HG03378 (cell line): ENCODE measurements around the gene PRRT1.
"Not testable (repeated sequence)": the region's sequence is repeated elsewhere in the genome, so short reads cannot be mapped to it uniquely, and the experiment has no call there.

ENCODE experiments used
- ATAC-seq: cut with Tn5 transposase; IDR thresholded peaks from one replicate; pipeline ENCODE4 v1.9.1; 2021; ENCODE audit warnings: mild to moderate bottlenecking, moderate library complexity; ENCODE audit not compliant: unreplicated experiment

The PRRT1 gene

DNA sequence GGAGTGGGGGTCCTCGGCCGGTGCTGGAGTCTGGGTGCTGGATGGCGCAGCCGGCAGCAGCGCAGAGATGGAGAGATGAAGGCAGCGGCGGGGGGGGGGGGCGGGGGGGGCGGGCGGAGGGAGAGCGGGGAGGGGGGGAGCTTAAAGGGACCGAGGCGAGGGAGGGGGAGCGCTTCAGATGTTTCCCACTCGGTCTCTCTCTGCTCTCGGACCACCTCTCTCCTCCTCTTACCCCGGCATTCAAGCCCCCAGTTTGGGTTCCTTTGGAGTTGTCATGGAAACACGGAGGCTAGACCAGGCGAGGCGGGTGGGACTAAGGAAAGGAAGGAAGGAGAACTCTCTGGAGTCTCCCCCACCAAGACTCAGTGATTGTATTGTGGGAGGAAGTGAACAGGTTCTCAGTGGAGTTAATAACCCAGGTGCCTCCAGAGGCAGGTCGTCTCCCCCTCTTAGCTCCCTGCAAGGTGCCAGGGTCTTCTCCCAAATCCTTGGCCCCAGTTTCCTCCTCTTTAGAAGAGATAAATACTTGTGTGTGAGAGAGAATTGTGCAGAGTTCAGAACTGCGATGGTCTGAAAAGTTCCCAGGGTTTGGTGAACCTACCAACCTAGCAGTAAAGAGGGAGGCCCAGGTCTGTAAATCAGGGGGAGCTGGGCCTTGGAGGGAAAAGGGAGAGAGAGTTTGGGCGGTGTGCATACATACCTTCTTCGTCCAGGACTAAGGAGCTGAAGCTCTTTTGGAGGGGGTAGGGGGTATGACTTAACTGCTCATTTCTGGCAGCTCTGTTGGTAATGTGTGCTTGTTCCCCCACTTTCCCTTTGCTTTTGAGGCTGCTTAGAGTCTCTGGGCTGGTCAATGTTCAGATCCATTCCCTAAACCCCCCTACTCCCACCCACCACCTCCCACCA is at the start of gene PRRT1:
TSS of gene PRRT1 (minus strand) at position 77 of the 906 bp plus-strand sequence. CDS start 112 bp downstream, outside the sequence.
- no peak for ATAC-seq

DNA sequence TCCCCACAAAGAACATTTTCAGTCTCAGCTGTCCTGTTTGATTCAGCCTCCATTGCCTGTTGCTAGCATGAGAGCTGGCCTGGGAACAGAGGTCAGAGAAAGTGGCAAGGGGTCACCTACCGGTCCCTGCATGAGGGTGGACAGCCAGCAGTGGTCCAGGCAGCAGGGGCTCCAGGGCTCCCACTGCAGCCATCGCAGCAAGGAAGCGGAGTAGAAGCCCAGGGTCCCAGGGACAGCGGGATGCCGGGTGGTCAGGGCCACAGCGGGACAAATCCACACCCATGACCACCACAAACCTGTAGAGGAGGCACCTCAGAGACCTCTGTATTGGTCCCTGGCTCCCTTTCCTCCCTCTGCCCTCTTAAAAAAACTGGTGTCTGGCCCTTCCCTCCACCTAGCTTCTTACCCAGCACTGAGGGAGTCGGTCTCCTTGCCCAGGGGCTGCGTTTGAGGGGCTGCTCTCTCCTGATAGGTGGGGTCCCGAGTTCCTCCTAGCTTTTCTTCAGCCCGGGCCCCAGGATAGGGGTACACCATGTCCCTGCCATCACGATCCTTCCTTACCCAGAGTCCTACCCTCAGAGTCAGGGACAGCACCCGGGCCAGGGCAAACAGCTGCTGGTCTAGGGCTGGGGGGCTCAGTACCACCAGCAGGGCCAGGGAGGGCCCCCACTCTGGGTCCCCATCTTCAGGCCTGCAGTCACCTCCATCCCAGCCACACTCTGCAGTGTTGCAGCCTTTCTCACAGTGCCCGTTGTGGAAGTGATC is 49.2 kb upstream of the PRRT1 start:
- ATAC-seq = no peak

DNA sequence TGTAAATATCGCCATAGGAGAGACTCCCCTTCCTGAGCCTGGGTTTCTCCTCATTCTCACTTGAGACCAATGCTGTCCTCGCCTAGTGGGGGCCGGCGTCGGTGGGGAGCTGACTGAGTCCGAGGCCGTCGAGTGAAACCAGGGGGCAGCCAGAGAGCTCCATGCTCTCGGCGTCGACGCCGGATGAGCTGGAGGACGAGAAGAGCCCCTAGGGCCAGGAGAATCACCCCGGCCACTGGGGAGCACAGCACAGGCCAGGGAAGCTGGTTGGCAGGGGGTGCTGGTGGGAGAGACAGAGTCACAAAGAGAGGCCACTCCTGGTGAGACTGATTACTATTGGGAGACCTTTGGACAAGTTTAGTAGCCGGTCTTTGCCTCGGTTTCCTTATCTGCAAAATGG is 47.1 kb upstream of the PRRT1 start:
- no peak for ATAC-seq

DNA sequence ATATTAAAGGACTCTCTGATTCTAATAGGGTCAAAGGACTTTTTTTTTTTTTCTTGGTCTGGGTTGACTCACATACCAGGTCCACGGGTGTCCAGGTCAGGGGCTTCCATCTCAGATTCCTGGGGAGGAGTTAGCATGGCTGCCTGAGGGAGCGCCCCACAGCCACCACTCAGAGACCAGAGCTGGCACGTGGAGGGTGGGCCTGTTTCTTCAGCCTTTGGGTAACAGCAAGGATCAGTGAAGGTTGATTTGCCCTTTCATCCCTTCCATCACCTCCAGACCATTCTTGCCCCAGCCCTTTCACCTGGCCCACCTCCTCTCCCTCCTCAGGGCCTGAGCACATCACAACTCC is 46.6 kb upstream of the PRRT1 start:
- no peak for ATAC-seq

DNA sequence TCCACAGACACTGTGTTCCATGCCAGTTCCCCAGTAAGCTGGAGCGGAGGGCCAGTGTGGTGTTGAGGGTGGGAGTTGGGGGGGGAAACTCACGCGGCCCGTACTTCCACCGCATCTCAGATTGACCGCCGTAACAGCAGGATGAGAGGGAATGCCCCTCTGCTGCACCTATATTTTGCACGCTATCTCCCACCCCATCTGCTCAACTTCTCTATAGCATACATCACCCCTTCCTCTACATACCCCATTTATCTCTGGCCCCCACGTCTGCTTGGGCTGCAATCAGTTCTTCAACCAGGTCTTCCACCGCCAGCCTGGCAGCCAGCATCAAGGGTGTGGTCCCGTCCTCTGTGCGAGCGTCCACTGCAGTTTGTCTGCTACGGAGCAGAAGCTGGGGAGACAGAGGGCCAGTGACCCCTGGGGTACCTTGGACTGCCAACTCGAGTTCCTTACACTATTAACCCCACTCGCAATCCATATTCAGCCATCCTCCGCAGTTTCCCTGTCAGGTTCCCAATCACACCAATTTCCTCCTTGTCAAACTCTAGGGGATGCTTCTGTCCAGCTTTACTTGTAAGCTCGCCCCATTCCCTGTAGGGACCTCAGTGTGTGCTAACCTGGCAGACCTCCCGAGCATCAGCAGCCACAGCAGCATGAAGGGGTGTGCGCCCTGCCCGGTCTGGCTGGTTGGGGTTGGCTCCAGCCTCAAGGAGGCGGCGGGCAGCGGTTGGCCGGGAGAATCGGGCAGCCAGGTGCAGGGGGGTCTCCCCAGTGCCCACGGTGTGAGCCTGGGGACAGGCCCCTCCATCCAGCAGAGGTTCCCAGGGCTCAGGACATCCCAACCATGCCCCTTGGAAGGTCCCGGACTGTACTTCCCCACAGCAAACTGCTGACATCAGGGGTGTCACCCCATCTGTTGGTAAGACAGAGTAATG is 45.2 kb upstream of the PRRT1 start:
- ATAC-seq = no peak

DNA sequence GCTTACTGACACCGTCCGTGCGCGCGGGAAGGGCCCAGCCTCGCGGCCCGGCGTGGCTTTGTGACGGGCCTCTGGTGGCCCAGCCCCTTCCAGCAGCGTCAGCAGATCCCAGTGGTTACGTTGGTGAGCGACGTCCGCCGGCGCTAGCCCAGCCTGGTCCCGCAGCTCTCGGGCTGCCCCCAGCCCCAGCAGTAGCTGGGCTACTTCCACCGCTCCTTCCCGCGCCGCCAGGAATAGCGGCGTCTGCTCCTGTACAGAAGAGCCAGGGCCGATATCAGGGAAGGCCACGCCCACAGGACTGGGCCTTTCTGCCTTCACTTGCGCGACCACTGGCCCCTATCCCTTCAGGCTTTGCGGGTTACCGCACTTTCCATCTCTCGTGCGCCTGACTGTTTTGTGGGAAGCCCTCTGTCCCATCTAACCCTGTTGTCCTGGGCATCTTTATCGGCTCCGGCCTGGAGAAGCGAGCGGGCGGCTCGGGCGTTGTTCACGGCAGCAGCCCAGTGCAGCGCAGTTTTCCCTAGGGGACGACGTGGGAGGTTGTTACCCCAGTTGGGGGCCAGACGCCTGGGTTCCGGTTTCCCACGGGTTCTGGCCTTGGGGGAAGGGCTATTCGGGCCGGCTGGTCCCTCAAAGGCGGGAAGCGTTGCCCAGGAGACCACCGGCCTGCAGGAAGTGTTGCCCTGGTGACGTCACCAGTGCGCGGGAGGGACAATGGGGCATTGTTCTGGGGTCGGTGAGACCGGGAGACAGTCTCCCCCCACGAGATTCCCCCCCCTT is 44.4 kb upstream of the PRRT1 start:
- ATAC-seq = peak; percentile 67

DNA sequence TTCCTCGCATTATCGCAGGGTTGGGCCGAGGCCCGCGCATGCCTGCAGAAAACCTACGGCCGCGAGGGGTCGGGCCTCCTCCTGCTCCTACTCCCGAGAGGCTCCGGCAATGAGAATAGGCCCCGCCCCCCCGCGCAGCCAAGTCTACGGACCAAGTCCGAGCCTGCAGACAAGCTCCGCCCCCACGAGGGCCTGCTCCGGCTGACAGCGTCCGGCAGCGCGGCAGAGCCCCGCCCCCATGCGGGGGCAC is 43.8 kb upstream of the PRRT1 start:
- ATAC-seq = no peak

DNA sequence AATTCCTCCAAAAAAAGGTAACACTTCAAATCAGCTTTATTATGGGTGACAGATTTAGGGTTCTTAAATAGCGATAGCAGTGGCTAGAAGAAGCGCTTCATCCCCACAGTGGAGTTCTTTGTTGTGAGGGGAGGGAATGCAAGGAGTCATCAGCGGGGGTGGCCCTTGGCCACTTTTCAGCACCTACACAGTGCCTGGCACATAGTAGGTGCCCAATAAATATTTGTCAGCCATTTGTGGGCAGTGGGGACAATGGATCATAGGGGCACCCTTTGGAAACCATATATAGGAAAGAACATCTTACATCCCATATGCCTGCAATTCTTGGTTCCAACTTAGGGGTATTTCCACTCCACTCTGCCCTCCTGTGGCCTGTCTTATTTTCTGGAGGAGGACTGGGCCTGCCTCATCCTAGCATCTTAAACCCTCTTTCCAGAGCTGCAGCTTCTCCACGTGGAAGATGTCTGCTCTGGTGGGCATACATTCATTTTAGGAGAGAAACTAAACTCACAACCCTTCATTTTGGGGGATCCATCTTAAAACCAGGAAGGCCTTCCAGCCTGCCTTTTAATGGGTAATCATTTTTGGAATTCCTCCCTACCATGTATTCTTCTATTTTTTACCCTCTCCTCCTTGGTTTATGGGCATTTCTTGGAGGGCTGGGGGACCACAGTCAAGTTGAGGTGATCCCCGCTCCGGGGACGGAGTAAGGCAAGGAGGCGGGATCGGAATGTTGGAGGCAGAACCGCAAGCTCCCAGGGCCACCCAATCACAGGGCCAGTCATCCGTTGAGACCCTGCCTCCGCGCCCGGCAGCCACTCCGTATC is 43.3 kb upstream of the PRRT1 start:
- peak; percentile 72 for ATAC-seq

DNA sequence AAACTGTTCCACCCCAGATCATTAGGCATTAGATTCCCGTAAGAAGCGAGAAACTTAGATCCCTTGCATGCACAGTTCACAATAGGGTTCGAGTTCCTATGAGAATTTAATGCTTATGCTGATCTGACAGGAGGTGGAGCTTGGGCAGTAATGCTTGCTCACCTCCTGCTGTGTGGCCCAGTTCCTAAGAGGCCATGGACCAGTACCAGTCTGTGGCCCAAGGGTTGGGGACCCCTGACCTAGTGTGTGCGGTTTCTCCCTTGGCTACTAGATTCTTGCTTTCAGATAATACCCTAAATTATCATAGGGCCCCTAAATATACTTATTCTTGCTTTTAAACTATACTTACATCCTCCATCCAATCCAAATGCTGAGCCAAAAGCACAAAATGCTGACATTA is 42.6 kb upstream of the PRRT1 start:
- no peak for ATAC-seq

DNA sequence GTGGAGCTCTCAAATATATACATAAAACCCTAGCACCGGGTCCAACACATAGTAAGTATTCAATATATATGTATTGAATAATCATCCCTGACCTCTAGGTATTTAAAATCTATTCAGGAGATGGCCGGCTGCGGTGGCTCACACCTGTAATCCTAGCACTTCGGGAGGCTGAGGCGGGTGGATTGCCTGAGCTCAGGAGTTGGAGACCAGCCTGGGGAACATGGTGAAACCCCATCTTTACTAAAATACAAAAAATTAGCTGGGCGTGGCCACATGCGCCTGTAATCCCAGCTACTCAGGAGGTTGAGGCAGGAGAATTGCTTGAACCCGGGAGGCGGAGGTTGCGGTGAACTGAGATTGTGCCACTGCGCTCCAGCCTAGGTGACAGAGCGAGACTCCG is 41.4 kb upstream of the PRRT1 start:
- not testable (repeated sequence) for ATAC-seq

DNA sequence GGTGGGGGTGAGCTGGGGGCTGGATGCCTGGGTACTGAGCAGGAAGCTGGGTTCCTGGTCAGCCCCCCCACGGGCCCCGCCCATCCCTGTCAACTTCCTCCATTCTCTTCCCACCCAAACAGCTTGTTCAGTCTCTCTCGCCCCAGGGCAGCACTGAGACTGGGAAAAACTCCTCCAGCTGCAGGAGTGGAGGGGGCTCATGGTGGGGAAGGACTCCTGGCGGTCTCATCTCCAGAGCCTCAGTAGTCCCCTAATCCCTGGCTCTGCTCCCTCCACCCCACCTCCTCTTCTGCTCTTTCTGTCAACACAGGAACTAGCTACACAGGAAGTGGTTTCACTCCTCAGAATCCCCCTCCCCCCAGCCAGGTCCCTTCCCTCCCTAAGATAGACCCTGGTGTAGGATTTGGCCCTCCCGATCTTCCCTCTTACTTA is 40.9 kb upstream of the PRRT1 start, which contains the start of gene GPSM3:
TSS of gene GPSM3 (minus strand) at position 36 of the 432 bp plus-strand sequence. CDS start 130 bp downstream, outside the sequence.
- ATAC-seq = no peak

DNA sequence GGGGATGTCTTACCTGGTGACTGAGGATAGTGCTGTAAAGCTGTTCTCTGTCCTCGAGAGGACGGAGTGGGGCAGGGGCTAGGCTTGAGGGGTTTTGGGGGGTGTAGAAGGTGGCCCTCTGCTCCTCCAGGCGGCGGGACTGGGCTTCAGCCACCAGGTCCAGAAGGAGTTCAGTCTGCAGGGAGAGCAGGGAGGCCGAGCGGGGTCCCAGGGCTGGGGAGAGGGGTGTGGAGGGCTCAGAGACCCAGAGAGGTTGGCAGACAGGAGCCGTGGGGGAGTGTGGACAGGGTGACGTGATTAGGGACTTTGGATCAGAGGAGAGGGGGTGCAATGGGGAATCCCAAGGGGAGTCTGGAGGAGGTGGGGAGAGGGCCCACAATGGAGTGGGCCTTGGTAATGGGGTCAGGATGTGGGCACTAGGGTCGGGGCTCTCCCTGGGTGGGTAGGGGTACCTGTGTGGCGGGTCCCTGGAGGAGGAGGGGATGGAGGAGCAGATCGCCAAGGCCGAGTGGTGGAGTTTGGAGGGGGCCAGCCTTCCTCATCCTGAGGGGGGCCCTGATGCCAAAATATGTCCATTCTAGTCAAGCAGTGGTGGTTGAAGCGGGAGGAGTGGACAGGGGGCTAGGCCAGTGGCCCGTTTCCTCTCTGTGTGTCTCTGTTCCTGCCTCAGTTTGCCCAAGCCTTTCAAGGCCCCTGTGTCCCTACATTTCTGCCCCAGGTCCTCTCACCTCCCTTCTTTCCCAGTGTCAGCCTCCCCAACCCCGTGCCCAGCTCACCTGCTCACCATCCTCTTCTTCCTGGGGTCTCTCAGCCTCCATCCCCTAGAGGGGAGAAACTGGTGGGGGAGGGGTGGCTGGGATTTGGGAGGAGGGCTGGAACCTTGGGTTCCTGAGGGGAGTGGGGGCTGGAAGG is 40.2 kb upstream of the PRRT1 start:
- ATAC-seq = no peak

DNA sequence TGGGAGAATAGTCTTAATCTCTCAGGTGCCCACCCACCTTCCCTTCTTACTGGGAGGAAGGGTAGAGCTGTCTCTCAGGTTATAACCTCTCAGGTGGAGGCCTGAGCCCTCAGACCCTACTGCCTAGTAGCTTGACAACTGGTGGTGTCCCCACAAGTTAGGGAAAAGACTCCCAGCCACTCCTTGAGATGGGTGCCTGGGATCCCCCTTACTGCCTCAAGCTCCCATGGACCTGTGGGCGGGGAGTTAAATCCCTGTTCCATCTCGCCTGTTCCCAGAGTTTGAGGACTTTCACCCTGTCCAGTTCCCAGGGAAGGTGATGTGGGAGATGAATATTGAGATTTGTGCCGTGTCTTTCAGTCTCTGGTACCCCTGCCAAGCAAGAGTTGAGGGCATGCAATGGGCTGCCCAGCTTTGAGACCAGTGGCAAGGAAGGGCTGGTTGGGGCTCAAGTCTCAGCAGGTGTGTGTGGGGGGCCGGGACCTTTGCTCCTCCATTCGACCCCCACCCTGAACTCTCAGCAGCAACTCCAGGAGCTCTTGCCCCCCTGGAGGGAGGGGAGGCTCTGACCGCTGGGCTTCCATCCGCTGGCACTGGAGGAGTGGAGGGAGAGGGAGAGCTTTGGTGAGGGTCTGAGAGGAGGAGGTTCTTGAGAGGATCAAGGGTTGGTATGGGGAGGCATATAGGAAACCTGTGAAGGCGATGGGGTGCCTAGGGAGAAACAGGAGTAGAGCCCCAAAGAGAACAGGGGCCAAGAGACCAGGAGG is 39.4 kb upstream of the PRRT1 start:
- no peak for ATAC-seq

DNA sequence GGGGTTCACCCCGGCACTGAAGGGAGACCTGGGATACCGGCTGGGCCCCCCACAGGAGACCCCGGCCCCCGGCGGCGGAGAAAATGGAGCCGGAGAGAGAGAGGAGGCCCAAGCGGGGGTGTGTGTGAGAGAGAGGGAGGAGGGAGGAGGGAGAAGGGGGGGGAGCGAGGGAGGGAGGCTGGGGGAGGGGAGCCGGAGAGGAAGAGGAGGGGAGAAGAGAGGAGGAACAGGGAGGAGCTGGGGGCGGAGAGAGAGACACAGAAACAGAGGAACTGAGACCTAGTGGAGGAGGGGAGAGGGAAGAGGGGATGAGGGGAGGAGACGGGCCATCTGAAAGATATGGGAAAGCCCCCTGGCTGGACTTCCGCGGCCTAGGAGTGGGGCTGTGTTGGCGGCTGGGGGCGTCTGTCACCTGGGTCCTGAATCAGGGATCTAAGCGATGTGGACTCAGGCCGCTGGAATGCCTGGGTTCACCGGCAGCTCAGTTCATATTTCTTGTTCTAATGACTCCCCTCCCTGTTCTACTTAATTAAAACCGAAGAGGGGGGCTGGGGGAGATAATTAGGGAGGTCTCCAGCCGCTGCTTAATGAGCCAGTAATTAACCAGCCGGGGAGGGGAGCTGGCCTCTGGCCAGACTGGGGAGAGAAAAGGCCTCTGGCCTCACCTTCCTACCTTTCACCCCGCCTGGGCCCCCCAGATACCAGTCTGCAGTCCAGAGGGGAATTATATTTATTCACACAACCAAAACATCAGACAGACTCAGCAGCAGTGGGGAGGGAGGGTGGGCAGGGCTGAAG is 38.5 kb upstream of the PRRT1 start, which contains the start of gene PBX2:
TSS of gene PBX2 (minus strand) at position 149 of the 798 bp plus-strand sequence. CDS start 287 bp downstream, outside the sequence.
- ATAC-seq = no peak

DNA sequence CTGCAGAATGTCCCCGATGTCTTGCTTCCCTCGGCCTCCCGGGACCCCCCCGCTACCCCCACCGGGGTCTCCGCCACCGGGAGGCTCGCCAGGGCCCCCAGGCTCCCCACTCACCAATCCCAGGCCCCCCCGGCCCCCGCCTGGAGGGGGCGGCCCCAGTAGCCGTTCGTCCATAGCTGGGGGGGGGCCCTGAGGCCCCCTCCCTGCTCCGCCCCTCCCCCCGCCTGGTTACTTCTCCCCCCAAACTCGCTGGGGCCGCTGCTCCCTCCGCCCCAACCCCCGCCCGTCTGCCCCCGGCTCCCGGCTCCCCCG is 38.0 kb upstream of the PRRT1 start:
- no peak for ATAC-seq

DNA sequence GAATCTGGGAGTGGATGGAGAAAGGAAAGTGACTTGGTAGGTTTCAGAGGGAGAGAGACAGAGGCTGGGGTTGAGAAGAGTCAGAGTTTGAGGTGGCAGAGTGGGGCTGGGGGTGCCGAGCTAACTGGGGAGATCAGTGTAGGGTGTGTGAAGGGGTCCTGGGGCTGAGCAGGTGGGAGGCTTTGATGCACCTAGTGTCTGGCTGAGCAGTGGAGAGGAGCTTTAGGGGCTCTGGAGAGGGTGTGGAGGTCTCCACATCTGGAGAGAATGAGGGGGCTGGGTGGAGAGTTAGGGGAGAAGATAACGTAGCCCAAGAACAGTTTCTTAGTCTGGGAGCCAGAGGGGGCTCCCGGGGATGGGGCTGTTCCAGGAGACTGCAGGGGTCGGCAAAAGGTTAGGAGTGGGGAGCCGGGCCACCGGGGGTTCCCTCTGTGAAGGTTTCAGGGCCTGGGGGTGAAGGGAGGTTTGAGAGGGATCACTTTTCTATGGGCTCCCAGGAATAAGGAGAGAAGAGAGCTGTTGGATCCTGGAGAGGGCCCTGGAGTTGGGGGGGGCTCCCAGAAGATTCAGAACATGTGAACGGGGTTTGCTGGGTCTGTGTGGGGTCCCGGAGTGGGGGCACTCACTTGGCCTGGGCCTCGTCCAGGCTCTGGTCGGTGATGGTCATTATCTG is 37.5 kb upstream of the PRRT1 start:
- ATAC-seq = no peak
